Endothelial cell of umbilical vein (primary cell): ENCODE measurements around the gene METTL15. TPM values are rescaled to one million over a fixed set of nuclear protein-coding genes. Genes with fewer than 3 reads are reported as not detected.
"Not testable (repeated sequence)": the region's sequence is repeated elsewhere in the genome, so short reads cannot be mapped to it uniquely, and the experiment has no call there.

Experiments used
- BruUV-seq: library from RNA; stranded (reverse); fragments of 400-500 nt; replicated peaks from 2 replicates; lab custom pipeline; 2021; lab: Mats Ljungman, UMichigan
- CTCF ChIA-PET: fragments of 300-600, 350-600 bp; sonication (Branson Sonifier 250); formaldehyde crosslinking; loops from one replicate; lab custom pipeline; 2021; ENCODE audit warnings: antibody characterized with exemption, inconsistent platforms; lab: Charles Lee
- POLR2A ChIA-PET: fragments of 300-600, 350-600 bp; sonication (Branson Sonifier 250); formaldehyde crosslinking; loops from one replicate; lab custom pipeline; 2021; ENCODE audit warnings: antibody characterized with exemption, inconsistent platforms; lab: Charles Lee
- DNase-seq: peaks from one replicate; pipeline ENCODE4 v3.0.0-alpha.2; 2011; ENCODE audit warnings: low read depth, low spot score
- FAIRE-seq: peaks from 2 replicates; lab custom pipeline; 2011; peaks lifted over from hg19 to GRCh38; lab: Jason Lieb, UNC
- H2AFZ ChIP-seq: 2 replicates; pipeline ENCODE4 v1.6.0; 2012; ENCODE audit warnings: low read depth, low read length, control low read depth, inconsistent platforms
- H3K27ac ChIP-seq: 2 replicates; pipeline ENCODE4 v1.5.1; 2011; ENCODE audit warnings: low read depth, mild to moderate bottlenecking, control low read depth, low read length, moderate library complexity; ENCODE audit not compliant: insufficient read depth
- H3K27me3 ChIP-seq, 2 experiments: 2 replicates each; pipeline versions ENCODE4 v1.6.0 to v1.6.1; 2011; ENCODE audit warnings: low read length in 2 of 2, mixed read lengths in 1 of 2; ENCODE audit not compliant: control insufficient read depth in 2 of 2, insufficient read depth in 2 of 2
- H3K36me3 ChIP-seq, 2 experiments: 2 replicates in 1 of 2; 3 replicates in 1 of 2; pipeline ENCODE4 v1.5.1; 2011; ENCODE audit warnings: low read length in 2 of 2, mild to moderate bottlenecking in 1 of 2, moderate library complexity in 1 of 2; ENCODE audit not compliant: control insufficient read depth in 2 of 2, insufficient read depth in 2 of 2; ENCODE audit errors: extremely low read depth in 1 of 2
- H3K4me1 ChIP-seq: 3 replicates; pipeline ENCODE4 v1.5.1; 2011; ENCODE audit warnings: mild to moderate bottlenecking, low read length; ENCODE audit not compliant: control insufficient read depth, insufficient read depth; ENCODE audit errors: extremely low read depth
- H3K4me2 ChIP-seq: 2 replicates; pipeline ENCODE4 v1.6.1; 2011; ENCODE audit warnings: low read length, control low read depth, mixed read lengths; ENCODE audit not compliant: insufficient read depth
- H3K4me3 ChIP-seq, 3 experiments: fragments of 200-600 bp in 1 of 3; sonication (generic), shearing (Covaris generic) in 1 of 3; replicated peaks in 1 of 3; 2 replicates each; pipeline ENCODE4 v1.5.1; 2011 to 2016; ENCODE audit warnings: control low read depth in 3 of 3, low read length in 3 of 3, mild to moderate bottlenecking in 2 of 3, inconsistent platforms in 1 of 3, low read depth in 1 of 3, moderate library complexity in 1 of 3; ENCODE audit not compliant: insufficient read depth in 1 of 3
- H3K79me2 ChIP-seq: 2 replicates; pipeline ENCODE4 v1.6.0; 2012; ENCODE audit warnings: low read length, inconsistent platforms; ENCODE audit not compliant: control insufficient read depth, insufficient read depth
- H3K9ac ChIP-seq: replicated peaks from 2 replicates; pipeline ENCODE3; 2011; ENCODE audit warnings: low read length, control low read depth; ENCODE audit not compliant: insufficient read depth; ENCODE audit errors: extremely low read depth
- H3K9me1 ChIP-seq: replicated peaks from 3 replicates; pipeline ENCODE4 v1.6.0; 2011; ENCODE audit warnings: mild to moderate bottlenecking, low read length; ENCODE audit not compliant: control insufficient read depth, insufficient read depth; ENCODE audit errors: extremely low read depth
- H3K9me3 ChIP-seq: replicated peaks from 2 replicates; pipeline ENCODE4 v1.5.1; 2012; ENCODE audit warnings: low read length, inconsistent platforms; ENCODE audit not compliant: control insufficient read depth, insufficient read depth
- H4K20me1 ChIP-seq: replicated peaks from 2 replicates; pipeline ENCODE3; 2011; ENCODE audit warnings: mild to moderate bottlenecking, low read length; ENCODE audit not compliant: control insufficient read depth, insufficient read depth; ENCODE audit errors: extremely low read depth
- FOS ChIP-seq: IDR thresholded peaks from 2 replicates; pipeline ENCODE4 v1.6.1; 2011; ENCODE audit warnings: mild to moderate bottlenecking, low read length, moderate library complexity, borderline replicate concordance; ENCODE audit not compliant: insufficient read depth
- JUN ChIP-seq: IDR thresholded peaks from 2 replicates; pipeline ENCODE4 v1.6.1; 2011; ENCODE audit warnings: borderline replicate concordance, low read depth; ENCODE audit not compliant: insufficient read length, insufficient read depth
- MYC ChIP-seq: IDR thresholded peaks from one replicate; pipeline ENCODE4 v1.6.1; 2011; ENCODE audit warnings: mild to moderate bottlenecking, low read depth, low read length
- POLR2A ChIP-seq: IDR thresholded peaks from 2 replicates; pipeline ENCODE4 v1.6.1; 2012; ENCODE audit warnings: low read depth, mild to moderate bottlenecking, control low read depth, low read length
- POLR2AphosphoS5 ChIP-seq: IDR thresholded peaks from 2 replicates; pipeline ENCODE4 v1.6.1; 2012; ENCODE audit warnings: low read depth, mild to moderate bottlenecking, control low read depth, low read length, moderate library complexity; ENCODE audit not compliant: insufficient read depth
- dilution Hi-C: fragments of 300-500 bp; cut with MboI; formaldehyde crosslinking; loops from one replicate; pipeline ENCODE4 v1.15.0; 2019; ENCODE audit warnings: low sequenced_read_pairs; ENCODE audit not compliant: extremely low pct_ligation_motif_present
- intact Hi-C: fragments of 100-400 bp; cut with micrococcal nuclease; formaldehyde crosslinking; loops from one replicate; pipeline ENCODE4 v1.10.0; 2022
- polyA plus RNA-seq, 4 experiments: library from polyadenylated mRNA; depleted of rRNA in 3 of 4; stranded (reverse) in 3 of 4; unstranded in 1 of 4; fragments of >200 nt; gene quantifications; 2 replicates each; pipeline versions ENCODE4 v1.2.1 to v1.2.3, GENCODE V29; 2011 to 2012; ENCODE audit warnings: missing spikeins in 1 of 4
- total RNA-seq: library from RNA; stranded (reverse); gene quantifications from 2 replicates; pipeline ENCODE4 v1.2.3, GENCODE V29; 2021
- TF ChIP-seq, protein P1 (sequence below): IDR thresholded peaks from 2 replicates; pipeline ENCODE4 v1.6.1; 2011; ENCODE audit not compliant: insufficient read depth, insufficient read length

Gene METTL15
- total and polyA plus RNA-seq, 2 donors (not counting 3 experiments of a cell fraction or from before 2014, with no cell fraction given), result 3.2 to 12.1 TPM

- H3K9ac ChIP-seq, result no peak overlapping the region
- no peak overlapping the region for H3K4me2 ChIP-seq
- no peaks in the 10 kb centered on the region for H3K9me1 ChIP-seq
- no peak overlapping the region for H3K27ac ChIP-seq
- DNase-seq (no peak), FAIRE-seq (no peak)
- dilution Hi-C loops (no loop called here), intact Hi-C loops (no loop called here)
- no peaks in the 10 kb centered on the region for H3K79me2 ChIP-seq
- POLR2A ChIA-PET, result no interaction called here
- no TSS peak for BruUV-seq
- H3K4me3 ChIP-seq, result no peak overlapping the region
- no peaks in the 10 kb centered on the region for H3K4me1 ChIP-seq
- no peaks in the 10 kb centered on the region for H3K27me3 ChIP-seq
- CTCF ChIA-PET, result interaction anchor here (0.8 to 1.1 kb wide), 3 partner anchors 11 to 240 kb away, joined by 3 to 4 read pairs (median 4); no protein-coding TSS in a partner anchor
- no peaks in the 10 kb centered on the region for H3K9me3 ChIP-seq
- H2AFZ ChIP-seq, result no peak overlapping the region
- no peaks in the 10 kb centered on the region for H3K36me3 ChIP-seq
- TF ChIP-seq MYC, result no peak
- TF ChIP-seq POLR2AphosphoS5, result no peak
- TF ChIP-seq JUN, result no peak
- TF ChIP-seq FOS, result no peak
- TF ChIP-seq, protein P1, sequence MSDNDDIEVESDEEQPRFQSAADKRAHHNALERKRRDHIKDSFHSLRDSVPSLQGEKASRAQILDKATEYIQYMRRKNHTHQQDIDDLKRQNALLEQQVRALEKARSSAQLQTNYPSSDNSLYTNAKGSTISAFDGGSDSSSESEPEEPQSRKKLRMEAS, result no peak
- no peak for TF ChIP-seq POLR2A
- H4K20me1 ChIP-seq, result no peaks in the 10 kb centered on the region
Observed at GRCh38 chr11:28289444-28289843, 181.3 kb downstream of the METTL15 start.

DNA sequence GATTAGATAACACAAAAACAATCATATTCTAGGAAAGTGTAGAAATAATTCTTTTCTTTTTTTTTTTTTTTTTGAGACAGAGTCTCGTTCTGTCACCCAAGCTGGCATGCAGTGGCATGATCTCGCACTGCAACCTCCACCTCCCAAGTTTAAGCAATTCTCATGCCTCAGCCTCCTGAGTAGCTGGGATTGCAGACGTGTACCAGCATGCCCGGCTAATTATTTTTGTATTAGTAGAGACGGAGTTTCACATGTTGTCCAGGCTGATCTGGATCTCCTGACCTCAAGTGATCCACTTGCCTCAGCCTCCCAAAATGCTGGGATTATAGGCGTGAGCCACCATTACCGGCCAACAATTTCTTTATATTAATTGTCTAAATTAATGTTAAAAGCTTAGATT lies 182.8 kb downstream of the METTL15 start:
- CTCF ChIA-PET, H3K9me3 ChIP-seq, H3K27ac ChIP-seq, dilution Hi-C loops, FAIRE-seq, H3K79me2 ChIP-seq, DNase-seq, H2AFZ ChIP-seq, H4K20me1 ChIP-seq, BruUV-seq, intact Hi-C loops, H3K4me2 ChIP-seq, H3K9me1 ChIP-seq, H3K27me3 ChIP-seq, H3K36me3 ChIP-seq, H3K9ac ChIP-seq, POLR2A ChIA-PET, H3K4me3 ChIP-seq, H3K4me1 ChIP-seq: not testable (repeated sequence)
